RPMI7951 (cell line): ENCODE data around the gene CDK5R1. TPM values are rescaled to one million over a fixed set of nuclear protein-coding genes. Genes with fewer than 3 reads are reported as not detected.

Source experiments
- DNase-seq: peaks from one replicate; pipeline ENCODE4 v3.0.0-alpha.2; 2012; ENCODE audit warnings: low read depth
- total RNA-seq: library from RNA; depleted of rRNA; stranded (reverse); fragments of >200 nt; shearing (Covaris generic); gene quantifications from 2 replicates; pipeline ENCODE4 v1.2.3, GENCODE V29; 2014

CDK5R1 gene
- total RNA-seq, 1 experiment from 2014 or later: 3.4 TPM

GRCh38 chr17:32493571-32493970, 6.8 kb downstream of the CDK5R1 start:
- DNase-seq: no peak

GRCh38 chr17:32493976-32494513, 7.3 kb downstream of the CDK5R1 start:
- DNase-seq: no peak

GRCh38 chr17:32494621-32495358, 8.0 kb downstream of the CDK5R1 start:
- DNase-seq: no peak

- DNase-seq: no peak
Observed at GRCh38 chr17:32495359-32496231, 8.8 kb downstream of the CDK5R1 start.

- peak; percentile 85 for DNase-seq
Observed at GRCh38 chr17:32496395-32497073, 9.7 kb downstream of the CDK5R1 start.

- DNase-seq: peak; percentile 67
Observed at GRCh38 chr17:32497431-32498205, 10.8 kb downstream of the CDK5R1 start.

- no peak for DNase-seq
Observed at GRCh38 chr17:32498391-32498790, 11.6 kb downstream of the CDK5R1 start.

- no peak for DNase-seq
Observed at GRCh38 chr17:32502013-32502412, 15.2 kb downstream of the CDK5R1 start.

GRCh38 chr17:32502710-32503109, 15.9 kb downstream of the CDK5R1 start:
- DNase-seq: no peak

- no peak for DNase-seq
Observed at GRCh38 chr17:32503251-32504165, 16.7 kb downstream of the CDK5R1 start.

- peak; percentile 36 for DNase-seq
Observed at GRCh38 chr17:32504166-32504990, 17.6 kb downstream of the CDK5R1 start.

GRCh38 chr17:32508926-32509325, 22.1 kb downstream of the CDK5R1 start:
- DNase-seq: no peak

- no peak for DNase-seq
Observed at GRCh38 chr17:32510466-32510865, 23.7 kb downstream of the CDK5R1 start.

- DNase-seq: no peak
Observed at GRCh38 chr17:32512328-32512727, 25.5 kb downstream of the CDK5R1 start.

- no peak for DNase-seq
Observed at GRCh38 chr17:32513579-32513978, 26.8 kb downstream of the CDK5R1 start.

- DNase-seq: no peak
Observed at GRCh38 chr17:32514606-32515005, 27.8 kb downstream of the CDK5R1 start.

- DNase-seq: no peak
Observed at GRCh38 chr17:32515677-32516383, 29.0 kb downstream of the CDK5R1 start.

- DNase-seq: no peak
Observed at GRCh38 chr17:32516450-32516849, 29.7 kb downstream of the CDK5R1 start.
